Erythroblast (primary cell): ENCODE results near the gene WFDC6.

ENCODE experiments used
- GATA1 ChIP-seq: IDR thresholded peaks from 2 replicates; pipeline ENCODE4 v1.6.1; 2011; ENCODE audit warnings: low read depth, mild to moderate bottlenecking, control low read depth, low read length, moderate library complexity
- POLR2A ChIP-seq: IDR thresholded peaks from 2 replicates; pipeline ENCODE4 v1.6.1; 2011; ENCODE audit warnings: mild to moderate bottlenecking, low read length

DNA sequence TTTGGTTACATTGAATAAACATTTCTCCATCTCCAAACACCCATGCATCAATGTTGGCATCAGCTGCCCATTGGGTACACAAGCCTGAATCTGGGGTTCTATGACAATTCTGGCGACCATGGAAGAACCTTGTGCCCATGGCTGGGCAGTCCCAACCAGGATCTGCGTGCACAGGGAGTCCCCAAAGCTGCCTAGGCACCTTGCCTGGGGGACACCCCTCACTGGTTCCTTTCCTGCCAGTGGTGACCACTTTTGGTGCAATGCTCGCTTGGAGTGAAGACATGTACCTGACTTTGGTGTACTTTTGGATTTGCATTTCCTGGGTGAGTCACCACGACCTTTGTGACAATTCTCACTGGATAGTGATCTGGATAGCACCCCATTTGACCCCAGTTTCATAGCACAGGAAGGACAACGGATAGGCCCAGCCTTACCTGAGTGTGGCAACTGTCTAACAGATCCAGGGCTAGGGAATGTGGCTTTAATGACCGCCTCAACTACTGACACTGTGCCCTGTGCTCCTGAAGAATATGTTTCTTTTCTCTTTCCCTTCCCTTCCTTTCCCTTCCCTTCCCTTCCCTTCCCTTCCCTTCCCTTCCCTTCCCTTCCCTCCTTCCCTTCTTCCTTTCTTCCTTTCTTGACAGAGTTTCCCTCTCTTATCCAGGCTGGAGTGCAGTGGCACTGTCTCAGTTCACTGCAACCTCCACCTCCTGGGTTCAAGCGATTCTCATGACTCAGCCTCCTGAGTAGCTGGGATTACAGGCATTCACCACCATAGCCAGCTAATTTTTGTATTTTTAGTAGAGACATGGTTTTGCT is 31.0 kb downstream of the WFDC6 start:
- TF ChIP-seq POLR2A (no peak), GATA1 (no peak)
